Endometrial microvascular endothelial cells (primary cell): Measurements from ENCODE around the gene IFIT1. TPM values are rescaled to one million over a fixed set of nuclear protein-coding genes. Genes with fewer than 3 reads are reported as not detected.

Source experiments
- in situ Hi-C: cut with HindIII; loops from 2 replicates; pipeline ENCODE4 v1.10.0; 2017; ENCODE audit warnings: low sequenced_read_pairs, low pct_unique_long_range_greater_than_20kb; ENCODE audit errors: inconsistent ontology term
- total RNA-seq: library from RNA; depleted of rRNA; stranded (reverse); fragments of >200 nt; gene quantifications from one replicate; pipeline ENCODE4 v1.2.3, GENCODE V29; 2015; ENCODE audit errors: inconsistent ontology term

The IFIT1 gene
- total RNA-seq, 1 donor from 2014 or later = 7.2 TPM

GRCh38 chr10:89362929-89363328, 29.5 kb upstream of the IFIT1 start:
- in situ Hi-C loops = no loop called here

GRCh38 chr10:89363729-89364442, 28.5 kb upstream of the IFIT1 start:
- in situ Hi-C loops = no loop called here

GRCh38 chr10:89364531-89364930, 27.9 kb upstream of the IFIT1 start:
- in situ Hi-C loops = no loop called here

- in situ Hi-C loops = no loop called here
These were observed 24.9 kb upstream of the IFIT1 start for GRCh38 chr10:89367529-89367928.

GRCh38 chr10:89368129-89368528, 24.3 kb upstream of the IFIT1 start:
- in situ Hi-C loops = no loop called here

GRCh38 chr10:89369156-89370105, 23.0 kb upstream of the IFIT1 start:
- in situ Hi-C loops = no loop called here

- in situ Hi-C loops = no loop called here
These were observed 21.3 kb upstream of the IFIT1 start for GRCh38 chr10:89371079-89371478.

- in situ Hi-C loops = no loop called here
These were observed 20.4 kb upstream of the IFIT1 start for GRCh38 chr10:89371987-89372386.

GRCh38 chr10:89373916-89374711, 18.3 kb upstream of the IFIT1 start:
- in situ Hi-C loops = no loop called here

- in situ Hi-C loops = no loop called here
These were observed 17.7 kb upstream of the IFIT1 start for GRCh38 chr10:89374713-89375141.

- in situ Hi-C loops = no loop called here
These were observed 14.5 kb upstream of the IFIT1 start, which contains the start of gene IFIT1B for GRCh38 chr10:89377705-89378637. IFIT1B (plus strand) TSS chr10:89378056; CDS start chr10:89378136, 80 bp downstream.

- in situ Hi-C loops = no loop called here
These were observed 13.3 kb upstream of the IFIT1 start for GRCh38 chr10:89379103-89379502.

- in situ Hi-C loops = no loop called here
These were observed 9.7 kb upstream of the IFIT1 start for GRCh38 chr10:89382757-89383156.

- in situ Hi-C loops = no loop called here
These were observed 7.7 kb upstream of the IFIT1 start for GRCh38 chr10:89384474-89385340.

GRCh38 chr10:89388806-89389205, 3.6 kb upstream of the IFIT1 start:
- in situ Hi-C loops = no loop called here

GRCh38 chr10:89389254-89389653, 3.2 kb upstream of the IFIT1 start:
- in situ Hi-C loops = no loop called here

- in situ Hi-C loops = no loop called here
These were observed 1.8 kb upstream of the IFIT1 start for GRCh38 chr10:89390476-89391225.
